ENCODE data around the gene KDR. TPM values are rescaled to one million over a fixed set of nuclear protein-coding genes. Genes with fewer than 3 reads are reported as not detected.

KDR gene
- total RNA-seq, 6 experiments from 2014 or later = 7.9 to 22.4 (median 11.7) TPM

DNA sequence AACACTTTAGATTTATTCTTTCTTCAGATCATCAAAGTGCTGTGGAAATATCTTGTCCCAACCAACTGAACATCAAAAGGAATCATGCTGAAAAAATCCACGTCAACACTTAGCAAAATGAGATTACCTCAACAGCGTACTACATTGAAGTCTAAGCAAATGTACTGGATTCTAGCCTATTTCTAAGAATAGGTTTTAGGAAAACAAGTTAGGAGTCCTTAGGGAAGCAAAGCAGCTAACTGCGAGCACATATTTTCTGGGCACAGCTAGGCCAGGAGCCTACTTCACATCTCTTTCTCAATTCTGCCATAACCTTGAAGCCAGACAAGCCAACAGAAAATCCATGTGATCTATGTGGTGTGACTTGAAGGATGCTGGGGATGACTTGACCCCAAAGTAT, 22.2 kb downstream of the KDR start:
- 76% methylated on average over 3 of the region's 3 CpGs for WGBS (ENCODE audit: insufficient coverage, low coverage, low lambda C conversion rate, missing lambda C conversion rate)
- Histone ChIP-seq H3K36me3 (no peaks in the 10 kb centered on the region), H3K9me3 (no peaks in the 10 kb centered on the region), H3K4me1 (no peaks in the 10 kb centered on the region), H3K27me3 (no peaks in the 10 kb centered on the region), H3K27ac (no peak overlapping the region), H3K4me3 (no peak overlapping the region)
- TF ChIP-seq, protein P1, sequence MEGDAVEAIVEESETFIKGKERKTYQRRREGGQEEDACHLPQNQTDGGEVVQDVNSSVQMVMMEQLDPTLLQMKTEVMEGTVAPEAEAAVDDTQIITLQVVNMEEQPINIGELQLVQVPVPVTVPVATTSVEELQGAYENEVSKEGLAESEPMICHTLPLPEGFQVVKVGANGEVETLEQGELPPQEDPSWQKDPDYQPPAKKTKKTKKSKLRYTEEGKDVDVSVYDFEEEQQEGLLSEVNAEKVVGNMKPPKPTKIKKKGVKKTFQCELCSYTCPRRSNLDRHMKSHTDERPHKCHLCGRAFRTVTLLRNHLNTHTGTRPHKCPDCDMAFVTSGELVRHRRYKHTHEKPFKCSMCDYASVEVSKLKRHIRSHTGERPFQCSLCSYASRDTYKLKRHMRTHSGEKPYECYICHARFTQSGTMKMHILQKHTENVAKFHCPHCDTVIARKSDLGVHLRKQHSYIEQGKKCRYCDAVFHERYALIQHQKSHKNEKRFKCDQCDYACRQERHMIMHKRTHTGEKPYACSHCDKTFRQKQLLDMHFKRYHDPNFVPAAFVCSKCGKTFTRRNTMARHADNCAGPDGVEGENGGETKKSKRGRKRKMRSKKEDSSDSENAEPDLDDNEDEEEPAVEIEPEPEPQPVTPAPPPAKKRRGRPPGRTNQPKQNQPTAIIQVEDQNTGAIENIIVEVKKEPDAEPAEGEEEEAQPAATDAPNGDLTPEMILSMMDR (IDR thresholded peaks at IDR 0.05) = no peak
- no peak for TF ChIP-seq POLR2A (IDR thresholded peaks at IDR 0.05)
- ATAC-seq (no peak), DNase-seq (no peak)
- intact Hi-C loops (cut with DNase I) = no loop called here

DNA sequence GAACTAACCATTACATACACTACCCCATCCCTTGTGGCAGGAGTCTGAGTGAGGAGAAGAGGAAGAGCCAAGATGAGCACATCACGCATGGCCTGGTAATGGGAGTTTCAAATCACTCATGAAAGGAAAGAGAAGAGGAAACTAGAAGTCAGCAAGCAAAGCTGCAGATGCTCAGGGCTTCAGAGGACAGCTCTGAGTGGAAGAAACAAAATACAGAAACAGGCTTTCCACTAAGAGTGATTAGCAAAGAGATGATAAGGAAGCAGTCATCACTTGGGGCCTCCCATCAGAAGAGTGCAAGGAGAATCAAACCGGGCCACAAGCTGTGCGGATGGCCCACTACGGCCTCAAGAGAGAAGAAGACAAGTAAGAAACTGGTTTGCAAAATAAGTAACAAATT, 25.6 kb downstream of the KDR start:
- no peak for ATAC-seq
- no peaks in the 10 kb centered on the region for H3K36me3 ChIP-seq
- intact Hi-C loops (cut with DNase I) = no loop called here
- H3K27me3 ChIP-seq = no peaks in the 10 kb centered on the region
- no peak overlapping the region for H3K27ac ChIP-seq
- WGBS (ENCODE audit: insufficient coverage, low coverage, low lambda C conversion rate, missing lambda C conversion rate) = 69% methylated on average over 4 of the region's 4 CpGs
- H3K4me1 ChIP-seq = no peaks in the 10 kb centered on the region
- DNase-seq = no peak
- H3K9me3 ChIP-seq = no peaks in the 10 kb centered on the region
- H3K4me3 ChIP-seq = no peak overlapping the region
- no peak for TF ChIP-seq POLR2A (IDR thresholded peaks at IDR 0.05)
- TF ChIP-seq, protein P1 (IDR thresholded peaks at IDR 0.05) = no peak

DNA sequence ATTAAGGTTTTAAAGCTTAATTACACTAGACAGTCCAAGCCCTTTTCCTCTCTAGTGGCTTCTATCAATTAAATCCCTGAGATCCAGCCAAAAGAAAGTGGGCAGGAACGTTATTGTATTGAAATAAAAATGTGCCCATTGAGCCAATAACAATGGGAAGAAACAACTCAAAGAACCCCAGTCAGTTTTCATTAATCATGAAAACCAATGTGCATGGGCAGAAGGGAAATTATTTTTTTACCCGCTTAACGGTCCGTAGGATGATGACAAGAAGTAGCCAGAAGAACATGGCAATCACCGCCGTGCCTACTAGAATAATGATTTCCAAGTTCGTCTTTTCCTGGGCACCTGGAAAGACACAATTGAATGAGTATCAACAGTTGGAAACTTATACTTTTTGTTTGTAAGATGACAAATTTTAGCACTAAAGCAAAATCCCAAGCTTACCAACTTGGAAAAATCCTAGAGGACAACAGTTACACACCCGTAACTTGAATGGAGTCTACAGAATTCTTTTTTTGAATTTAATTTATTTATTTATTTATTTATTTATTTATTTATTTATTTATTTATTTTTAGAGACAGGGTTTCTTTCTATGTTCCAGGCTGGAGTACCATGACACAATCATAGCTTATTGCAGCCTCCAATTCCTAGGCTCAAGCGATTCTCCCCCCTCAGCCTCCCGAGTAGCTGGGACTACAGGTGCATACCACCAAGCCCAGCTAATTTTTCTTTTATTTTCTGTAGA, 26.8 kb downstream of the KDR start:
- ATAC-seq = no peak
- 68% methylated on average over 8 of the region's 10 CpGs for WGBS (ENCODE audit: insufficient coverage, low coverage, low lambda C conversion rate, missing lambda C conversion rate)
- no peak for TF ChIP-seq POLR2A (IDR thresholded peaks at IDR 0.05)

DNA sequence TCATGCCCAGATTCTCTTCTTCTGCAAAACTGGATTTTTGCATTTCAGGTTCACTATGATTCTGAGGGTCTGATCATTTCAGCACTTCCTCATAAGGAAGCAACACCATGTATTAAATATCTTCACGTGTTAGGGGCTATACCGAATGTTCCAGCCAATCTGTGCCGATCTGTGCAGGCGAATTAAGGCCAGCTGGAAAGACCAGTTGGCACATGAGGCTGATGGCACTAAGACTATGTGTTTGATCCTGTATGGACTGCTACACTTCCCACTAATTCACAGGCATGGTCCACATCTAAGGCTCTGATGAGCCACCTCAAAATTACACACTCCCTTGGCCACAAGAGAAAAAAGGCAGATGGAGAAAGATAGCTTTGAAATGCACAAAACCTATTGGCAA, 28.8 kb downstream of the KDR start:
- TF ChIP-seq, protein P1 (IDR thresholded peaks at IDR 0.05) = no peak
- no peak for TF ChIP-seq POLR2A (IDR thresholded peaks at IDR 0.05)
- Histone ChIP-seq H3K27ac (no peak overlapping the region), H3K36me3 (no peaks in the 10 kb centered on the region), H3K4me3 (no peak overlapping the region), H3K4me1 (no peaks in the 10 kb centered on the region), H3K27me3 (no peaks in the 10 kb centered on the region), H3K9me3 (no peaks in the 10 kb centered on the region)
- intact Hi-C loops (cut with DNase I) = no loop called here
- WGBS (ENCODE audit: insufficient coverage, low coverage, low lambda C conversion rate, missing lambda C conversion rate) = 57% methylated on average over 4 of the region's 4 CpGs
- no peak for DNase-seq
- no peak for ATAC-seq

More for the DNA sequence above, 26.8 kb downstream of the KDR start:
- no peak for DNase-seq
- Histone ChIP-seq H3K4me3 (no peak overlapping the region), H3K36me3 (no peaks in the 10 kb centered on the region), H3K27ac (no peak overlapping the region), H3K4me1 (no peaks in the 10 kb centered on the region), H3K9me3 (no peaks in the 10 kb centered on the region), H3K27me3 (no peaks in the 10 kb centered on the region)
- intact Hi-C loops (cut with DNase I) = no loop called here

DNA sequence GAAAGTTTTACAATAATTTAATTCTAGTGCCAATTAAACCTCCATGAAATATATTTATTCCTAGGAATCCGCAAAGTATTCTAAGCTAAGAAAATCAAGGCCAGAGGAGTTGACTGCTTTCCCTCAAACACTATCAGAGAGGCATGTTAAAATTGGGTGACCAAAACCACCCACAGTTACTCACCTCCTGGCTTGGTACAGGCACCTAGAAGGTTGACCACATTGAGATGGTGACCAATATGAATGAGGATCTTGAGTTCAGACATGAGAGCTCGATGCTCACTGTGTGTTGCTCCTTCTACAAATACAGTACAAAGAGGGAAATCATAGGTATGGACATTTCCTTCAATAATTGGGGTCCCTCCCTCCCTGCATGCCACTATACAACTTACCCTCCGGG, 29.4 kb downstream of the KDR start:
- Histone ChIP-seq H3K27ac (no peak overlapping the region), H3K4me1 (no peaks in the 10 kb centered on the region), H3K36me3 (no peaks in the 10 kb centered on the region), H3K27me3 (no peaks in the 10 kb centered on the region), H3K9me3 (no peaks in the 10 kb centered on the region), H3K4me3 (no peak overlapping the region)
- TF ChIP-seq POLR2A (IDR thresholded peaks at IDR 0.05) = no peak
- TF ChIP-seq, protein P1 (IDR thresholded peaks at IDR 0.05) = no peak
- intact Hi-C loops (cut with DNase I) = no loop called here
- 53% methylated on average over 3 of the region's 3 CpGs for WGBS (ENCODE audit: insufficient coverage, low coverage, low lambda C conversion rate, missing lambda C conversion rate)
- DNase-seq = no peak
- ATAC-seq = no peak
